Duodenal mucosa (tissue), 2 donors: Measurements from ENCODE around the gene CPA2.
"Not testable (repeated sequence)": the region's sequence is repeated elsewhere in the genome, so short reads cannot be mapped to it uniquely, and the experiment has no call there.

ENCODE experiments used
- H3K27ac ChIP-seq: one replicate; pipeline ENCODE4 v1.7.0; 2013; ENCODE audit warnings: low read depth, low read length
- H3K27me3 ChIP-seq, 2 donors: one replicate each; pipeline ENCODE4 v1.7.0; 2013; ENCODE audit warnings: low read length in 2 of 2, control low read depth in 1 of 2; ENCODE audit not compliant: insufficient read depth in 2 of 2, control insufficient read depth in 1 of 2
- H3K36me3 ChIP-seq, 2 donors: one replicate each; pipeline ENCODE4 v1.7.0; 2013; ENCODE audit warnings: low read length in 2 of 2, control low read depth in 1 of 2; ENCODE audit not compliant: insufficient read depth in 2 of 2, control insufficient read depth in 1 of 2
- H3K4me1 ChIP-seq, 2 donors: one replicate each; pipeline ENCODE4 v1.7.0; 2013; ENCODE audit warnings: low read length in 2 of 2, control low read depth in 1 of 2; ENCODE audit not compliant: insufficient read depth in 2 of 2, control insufficient read depth in 1 of 2
- H3K4me3 ChIP-seq, 2 donors: one replicate each; pipeline ENCODE4 v1.7.0; 2013; ENCODE audit warnings: low read length in 2 of 2, low read depth in 1 of 2
- H3K9ac ChIP-seq, 2 donors: one replicate each; pipeline ENCODE4 v1.7.0; 2013; ENCODE audit warnings: low read length in 2 of 2, low read depth in 1 of 2
- H3K9me3 ChIP-seq, 2 donors: one replicate each; pipeline ENCODE4 v1.7.0; 2013; ENCODE audit warnings: low read length in 2 of 2, control low read depth in 1 of 2; ENCODE audit not compliant: control insufficient read depth in 1 of 2

The CPA2 gene

GRCh38 chr7:130228840-130229502, 37.7 kb upstream of the CPA2 start:
- H3K27me3 ChIP-seq: no peaks in the 10 kb centered on the region
- H3K9me3 ChIP-seq: no peaks in the 10 kb centered on the region
- H3K27ac ChIP-seq: no peak overlapping the region
- no peak overlapping the region for H3K9ac ChIP-seq
- H3K4me1 ChIP-seq: peaks cover 0 to 9% of the 10 kb centered on the region in 2 donors
- no peak overlapping the region for H3K4me3 ChIP-seq
- no peaks in the 10 kb centered on the region for H3K36me3 ChIP-seq

- not testable (repeated sequence) for H3K9ac ChIP-seq, H3K27me3 ChIP-seq, H3K27ac ChIP-seq, H3K9me3 ChIP-seq, H3K36me3 ChIP-seq, H3K4me3 ChIP-seq
- H3K4me1 ChIP-seq: peaks cover 8 to 18% of the 10 kb centered on the region in 2 donors
Observed at GRCh38 chr7:130229981-130230380, 36.7 kb upstream of the CPA2 start.

DNA sequence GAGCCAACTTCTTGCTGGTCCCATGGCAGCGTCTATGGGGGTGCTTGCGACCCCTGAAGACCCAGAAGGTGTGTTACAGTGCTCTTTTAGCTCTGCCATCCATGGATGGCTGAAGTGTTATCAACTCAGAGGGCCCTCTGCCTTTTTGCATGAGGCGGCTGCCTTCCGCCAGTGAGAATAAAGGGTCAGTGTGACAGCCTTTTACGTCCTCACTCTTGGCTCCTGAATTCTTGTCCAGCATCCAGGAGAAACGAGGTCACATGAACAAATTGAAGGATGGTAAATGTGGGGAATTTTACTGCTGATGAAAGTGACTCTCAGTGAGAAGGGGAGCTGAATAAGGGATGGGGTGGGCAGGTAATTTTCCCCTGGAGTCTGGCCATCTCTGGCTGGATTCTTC, 34.9 kb upstream of the CPA2 start:
- no peaks in the 10 kb centered on the region for H3K9me3 ChIP-seq
- no peak overlapping the region for H3K9ac ChIP-seq
- H3K4me3 ChIP-seq: no peak overlapping the region
- peaks cover 8 to 18% of the 10 kb centered on the region in 2 donors for H3K4me1 ChIP-seq
- H3K27ac ChIP-seq: no peak overlapping the region
- no peaks in the 10 kb centered on the region for H3K36me3 ChIP-seq
- no peaks in the 10 kb centered on the region for H3K27me3 ChIP-seq

DNA sequence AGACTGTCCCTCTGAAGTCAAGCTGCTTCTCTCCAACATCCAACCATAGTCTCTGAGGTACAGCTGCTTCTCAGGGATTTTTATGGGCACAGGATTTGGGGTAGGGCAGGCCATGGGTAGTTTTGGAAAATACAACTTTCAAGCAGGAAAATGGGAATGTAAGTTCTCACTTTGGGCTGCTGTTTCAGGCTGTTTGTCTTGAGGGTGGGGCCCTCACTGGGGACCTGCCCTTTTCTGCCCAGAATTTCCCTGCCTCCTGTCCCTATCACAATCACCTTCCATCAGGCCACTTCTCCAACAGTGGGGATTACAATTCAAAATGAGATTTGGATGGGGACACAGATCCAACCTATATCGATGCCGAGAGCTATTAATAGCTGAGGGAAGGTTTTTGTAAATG, 34.5 kb upstream of the CPA2 start:
- Histone ChIP-seq H3K36me3 (no peaks in the 10 kb centered on the region), H3K9ac (no peak overlapping the region), H3K27me3 (no peaks in the 10 kb centered on the region), H3K27ac (no peak overlapping the region), H3K9me3 (no peaks in the 10 kb centered on the region), H3K4me1 (peaks cover 8 to 18% of the 10 kb centered on the region in 2 donors), H3K4me3 (no peak overlapping the region)

DNA sequence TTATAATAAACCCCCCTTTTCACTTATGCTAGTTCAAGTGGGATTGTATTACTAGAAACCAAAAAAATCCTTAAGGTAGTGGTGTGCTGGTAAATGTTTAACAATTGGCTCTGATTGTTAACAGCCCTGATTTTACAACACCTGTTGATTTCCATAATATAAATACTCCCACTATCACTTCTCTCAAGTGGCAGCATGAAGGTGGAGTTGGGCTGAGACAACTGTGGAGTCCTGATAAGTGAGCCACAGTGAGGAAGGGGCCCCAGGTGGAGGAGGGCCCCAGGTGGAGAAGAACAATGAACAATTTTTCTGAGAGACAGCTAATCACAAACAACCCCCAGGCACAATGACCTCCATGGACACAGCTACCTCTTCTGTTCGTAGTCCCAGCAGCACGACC, 32.6 kb upstream of the CPA2 start:
- H3K9ac ChIP-seq: no peak overlapping the region
- no peaks in the 10 kb centered on the region for H3K9me3 ChIP-seq
- no peaks in the 10 kb centered on the region for H3K36me3 ChIP-seq
- peaks cover 8 to 18% of the 10 kb centered on the region in 2 donors for H3K4me1 ChIP-seq
- H3K4me3 ChIP-seq: no peak overlapping the region
- no peak overlapping the region for H3K27ac ChIP-seq
- H3K27me3 ChIP-seq: no peaks in the 10 kb centered on the region

- H3K4me3 ChIP-seq, H3K9me3 ChIP-seq, H3K27ac ChIP-seq, H3K9ac ChIP-seq, H3K27me3 ChIP-seq, H3K36me3 ChIP-seq: not testable (repeated sequence)
- H3K4me1 ChIP-seq: peaks cover 8 to 18% of the 10 kb centered on the region in 2 donors
Observed at GRCh38 chr7:130236361-130236760, 30.3 kb upstream of the CPA2 start.

- Histone ChIP-seq H3K36me3 (no peaks in the 10 kb centered on the region), H3K4me1 (no peaks in the 10 kb centered on the region), H3K4me3 (no peak overlapping the region), H3K9me3 (no peaks in the 10 kb centered on the region), H3K27ac (no peak overlapping the region), H3K9ac (no peak overlapping the region), H3K27me3 (no peaks in the 10 kb centered on the region)
Observed at GRCh38 chr7:130240240-130240639, 26.4 kb upstream of the CPA2 start.

DNA sequence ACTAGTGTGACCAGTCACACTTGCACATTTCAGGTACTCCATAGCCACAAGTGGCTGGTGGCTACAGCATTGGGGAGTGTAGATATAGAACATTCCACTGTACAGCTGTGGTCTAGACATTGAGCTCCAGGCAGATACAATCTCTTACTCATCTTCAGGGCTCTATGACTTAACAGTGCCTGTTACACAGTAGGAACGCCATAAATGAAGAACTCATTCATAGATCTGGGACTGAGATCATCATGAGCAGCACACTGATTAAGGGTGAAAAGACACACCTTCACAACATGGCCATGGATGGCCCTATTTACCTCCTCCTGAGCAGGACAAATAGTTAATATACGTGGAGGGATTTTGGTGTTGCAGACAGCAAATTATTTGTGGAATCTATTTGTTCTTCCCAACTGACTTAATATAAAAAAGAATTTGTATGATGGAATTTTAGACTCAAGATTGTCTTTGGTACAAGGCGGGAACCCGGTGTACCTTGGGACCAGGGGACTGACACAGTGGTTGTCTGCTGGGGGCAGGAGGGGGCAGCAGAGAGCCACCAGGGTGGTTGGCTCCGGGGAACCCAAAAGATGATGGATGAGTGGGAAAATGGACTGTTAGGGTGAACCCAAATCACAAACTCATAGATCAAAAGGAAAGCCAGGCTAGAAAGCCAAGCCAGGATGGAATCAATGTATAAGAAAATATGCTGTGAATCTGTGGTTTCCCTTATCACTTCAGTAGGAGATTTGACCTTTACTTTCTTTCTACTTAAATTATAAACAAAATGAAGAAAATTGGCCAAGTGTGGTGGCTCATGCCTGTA, 24.3 kb upstream of the CPA2 start:
- Histone ChIP-seq H3K9ac (no peak overlapping the region), H3K27me3 (no peaks in the 10 kb centered on the region), H3K36me3 (no peaks in the 10 kb centered on the region), H3K27ac (no peak overlapping the region), H3K9me3 (no peaks in the 10 kb centered on the region), H3K4me3 (no peak overlapping the region), H3K4me1 (no peaks in the 10 kb centered on the region)

GRCh38 chr7:130243486-130243885, 23.2 kb upstream of the CPA2 start:
- H3K4me1 ChIP-seq, H3K9ac ChIP-seq, H3K9me3 ChIP-seq, H3K27ac ChIP-seq, H3K27me3 ChIP-seq, H3K4me3 ChIP-seq, H3K36me3 ChIP-seq: not testable (repeated sequence)

DNA sequence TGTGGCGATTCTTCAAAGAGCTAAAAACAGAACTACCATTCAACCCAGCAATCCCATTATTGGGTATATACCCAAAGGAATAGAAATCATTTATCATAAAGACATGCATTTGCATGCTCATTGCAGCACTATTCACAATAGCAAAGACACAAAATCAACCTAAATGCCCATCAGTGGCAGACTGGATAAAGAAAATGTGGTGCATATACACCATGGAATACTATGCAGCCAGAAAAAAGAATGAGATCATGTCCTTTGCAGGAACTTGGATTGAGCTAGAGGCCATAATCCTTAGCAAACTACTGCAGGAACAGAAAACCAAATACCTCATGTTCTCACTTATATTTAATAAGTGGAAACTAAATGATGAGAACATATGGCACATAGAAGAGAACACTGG, 20.2 kb upstream of the CPA2 start:
- H3K4me1 ChIP-seq, H3K9ac ChIP-seq, H3K27ac ChIP-seq, H3K27me3 ChIP-seq, H3K4me3 ChIP-seq, H3K9me3 ChIP-seq, H3K36me3 ChIP-seq: not testable (repeated sequence)
